ENCODE results near the gene CCDC187. TPM values are rescaled to one million over a fixed set of nuclear protein-coding genes. Genes with fewer than 3 reads are reported as not detected.

CCDC187 gene
- total and polyA plus RNA-seq, 2 of the 8 experiments (the other 6 are each of a cell fraction or from before 2014, with no cell fraction given): 0.02 TPM; not detected in 1

DNA sequence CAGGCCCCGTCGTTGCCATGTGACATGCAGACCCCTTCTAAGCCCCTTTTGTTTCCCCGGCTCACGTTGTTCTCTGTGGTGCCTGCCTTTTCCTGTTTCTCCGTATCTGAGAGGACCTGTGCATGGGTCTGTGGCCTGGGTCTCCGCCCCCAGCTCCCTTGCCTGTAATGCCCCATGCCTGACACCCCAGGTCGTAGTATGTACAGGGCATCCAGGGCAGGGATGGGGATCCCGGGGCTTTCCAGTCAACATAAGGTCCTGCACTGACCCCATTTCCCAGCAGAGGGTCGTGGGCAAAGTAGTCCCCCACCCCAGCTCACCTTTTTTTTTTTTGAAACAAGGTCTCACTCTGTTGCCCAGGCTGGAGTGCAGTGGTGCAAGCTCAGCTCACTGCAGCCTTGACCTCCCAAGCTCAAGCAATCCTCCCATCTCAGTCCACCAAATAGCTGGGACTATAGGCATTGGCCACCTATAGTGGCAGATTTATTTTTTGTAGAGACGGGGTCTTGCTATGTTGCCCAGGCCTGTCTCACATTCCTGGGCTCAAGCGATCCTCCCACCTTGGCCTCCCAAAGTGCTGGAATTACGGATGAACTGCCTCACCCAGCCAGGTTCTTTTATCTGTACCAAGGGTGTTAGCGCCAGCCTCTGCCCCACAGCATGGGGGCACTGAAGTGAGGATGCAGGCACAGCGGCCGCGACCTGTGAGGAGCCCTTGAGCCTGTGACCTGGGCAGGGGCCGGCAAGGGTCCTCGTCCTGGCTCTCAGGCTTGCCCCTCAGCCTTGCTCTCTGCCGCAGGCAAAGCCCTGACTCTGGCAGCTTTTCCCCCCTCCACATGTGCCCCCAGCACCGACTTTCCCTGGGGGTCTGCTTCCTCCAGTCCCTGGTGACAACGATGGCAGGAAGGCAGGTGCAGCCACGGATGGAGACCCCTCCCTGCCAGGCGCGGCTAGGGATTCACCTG, 39.2 kb downstream of the CCDC187 start (continued):
- TF ChIP-seq, protein P1, sequence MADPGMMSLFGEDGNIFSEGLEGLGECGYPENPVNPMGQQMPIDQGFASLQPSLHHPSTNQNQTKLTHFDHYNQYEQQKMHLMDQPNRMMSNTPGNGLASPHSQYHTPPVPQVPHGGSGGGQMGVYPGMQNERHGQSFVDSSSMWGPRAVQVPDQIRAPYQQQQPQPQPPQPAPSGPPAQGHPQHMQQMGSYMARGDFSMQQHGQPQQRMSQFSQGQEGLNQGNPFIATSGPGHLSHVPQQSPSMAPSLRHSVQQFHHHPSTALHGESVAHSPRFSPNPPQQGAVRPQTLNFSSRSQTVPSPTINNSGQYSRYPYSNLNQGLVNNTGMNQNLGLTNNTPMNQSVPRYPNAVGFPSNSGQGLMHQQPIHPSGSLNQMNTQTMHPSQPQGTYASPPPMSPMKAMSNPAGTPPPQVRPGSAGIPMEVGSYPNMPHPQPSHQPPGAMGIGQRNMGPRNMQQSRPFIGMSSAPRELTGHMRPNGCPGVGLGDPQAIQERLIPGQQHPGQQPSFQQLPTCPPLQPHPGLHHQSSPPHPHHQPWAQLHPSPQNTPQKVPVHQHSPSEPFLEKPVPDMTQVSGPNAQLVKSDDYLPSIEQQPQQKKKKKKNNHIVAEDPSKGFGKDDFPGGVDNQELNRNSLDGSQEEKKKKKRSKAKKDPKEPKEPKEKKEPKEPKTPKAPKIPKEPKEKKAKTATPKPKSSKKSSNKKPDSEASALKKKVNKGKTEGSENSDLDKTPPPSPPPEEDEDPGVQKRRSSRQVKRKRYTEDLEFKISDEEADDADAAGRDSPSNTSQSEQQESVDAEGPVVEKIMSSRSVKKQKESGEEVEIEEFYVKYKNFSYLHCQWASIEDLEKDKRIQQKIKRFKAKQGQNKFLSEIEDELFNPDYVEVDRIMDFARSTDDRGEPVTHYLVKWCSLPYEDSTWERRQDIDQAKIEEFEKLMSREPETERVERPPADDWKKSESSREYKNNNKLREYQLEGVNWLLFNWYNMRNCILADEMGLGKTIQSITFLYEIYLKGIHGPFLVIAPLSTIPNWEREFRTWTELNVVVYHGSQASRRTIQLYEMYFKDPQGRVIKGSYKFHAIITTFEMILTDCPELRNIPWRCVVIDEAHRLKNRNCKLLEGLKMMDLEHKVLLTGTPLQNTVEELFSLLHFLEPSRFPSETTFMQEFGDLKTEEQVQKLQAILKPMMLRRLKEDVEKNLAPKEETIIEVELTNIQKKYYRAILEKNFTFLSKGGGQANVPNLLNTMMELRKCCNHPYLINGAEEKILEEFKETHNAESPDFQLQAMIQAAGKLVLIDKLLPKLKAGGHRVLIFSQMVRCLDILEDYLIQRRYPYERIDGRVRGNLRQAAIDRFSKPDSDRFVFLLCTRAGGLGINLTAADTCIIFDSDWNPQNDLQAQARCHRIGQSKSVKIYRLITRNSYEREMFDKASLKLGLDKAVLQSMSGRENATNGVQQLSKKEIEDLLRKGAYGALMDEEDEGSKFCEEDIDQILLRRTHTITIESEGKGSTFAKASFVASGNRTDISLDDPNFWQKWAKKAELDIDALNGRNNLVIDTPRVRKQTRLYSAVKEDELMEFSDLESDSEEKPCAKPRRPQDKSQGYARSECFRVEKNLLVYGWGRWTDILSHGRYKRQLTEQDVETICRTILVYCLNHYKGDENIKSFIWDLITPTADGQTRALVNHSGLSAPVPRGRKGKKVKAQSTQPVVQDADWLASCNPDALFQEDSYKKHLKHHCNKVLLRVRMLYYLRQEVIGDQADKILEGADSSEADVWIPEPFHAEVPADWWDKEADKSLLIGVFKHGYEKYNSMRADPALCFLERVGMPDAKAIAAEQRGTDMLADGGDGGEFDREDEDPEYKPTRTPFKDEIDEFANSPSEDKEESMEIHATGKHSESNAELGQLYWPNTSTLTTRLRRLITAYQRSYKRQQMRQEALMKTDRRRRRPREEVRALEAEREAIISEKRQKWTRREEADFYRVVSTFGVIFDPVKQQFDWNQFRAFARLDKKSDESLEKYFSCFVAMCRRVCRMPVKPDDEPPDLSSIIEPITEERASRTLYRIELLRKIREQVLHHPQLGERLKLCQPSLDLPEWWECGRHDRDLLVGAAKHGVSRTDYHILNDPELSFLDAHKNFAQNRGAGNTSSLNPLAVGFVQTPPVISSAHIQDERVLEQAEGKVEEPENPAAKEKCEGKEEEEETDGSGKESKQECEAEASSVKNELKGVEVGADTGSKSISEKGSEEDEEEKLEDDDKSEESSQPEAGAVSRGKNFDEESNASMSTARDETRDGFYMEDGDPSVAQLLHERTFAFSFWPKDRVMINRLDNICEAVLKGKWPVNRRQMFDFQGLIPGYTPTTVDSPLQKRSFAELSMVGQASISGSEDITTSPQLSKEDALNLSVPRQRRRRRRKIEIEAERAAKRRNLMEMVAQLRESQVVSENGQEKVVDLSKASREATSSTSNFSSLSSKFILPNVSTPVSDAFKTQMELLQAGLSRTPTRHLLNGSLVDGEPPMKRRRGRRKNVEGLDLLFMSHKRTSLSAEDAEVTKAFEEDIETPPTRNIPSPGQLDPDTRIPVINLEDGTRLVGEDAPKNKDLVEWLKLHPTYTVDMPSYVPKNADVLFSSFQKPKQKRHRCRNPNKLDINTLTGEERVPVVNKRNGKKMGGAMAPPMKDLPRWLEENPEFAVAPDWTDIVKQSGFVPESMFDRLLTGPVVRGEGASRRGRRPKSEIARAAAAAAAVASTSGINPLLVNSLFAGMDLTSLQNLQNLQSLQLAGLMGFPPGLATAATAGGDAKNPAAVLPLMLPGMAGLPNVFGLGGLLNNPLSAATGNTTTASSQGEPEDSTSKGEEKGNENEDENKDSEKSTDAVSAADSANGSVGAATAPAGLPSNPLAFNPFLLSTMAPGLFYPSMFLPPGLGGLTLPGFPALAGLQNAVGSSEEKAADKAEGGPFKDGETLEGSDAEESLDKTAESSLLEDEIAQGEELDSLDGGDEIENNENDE (IDR thresholded peaks at IDR 0.05; ENCODE audit: insufficient replicate concordance, low read length): no peak
